CD4-positive, alpha-beta T cell treated with Interleukin-6 at 100 ng/mL for 8 hours (primary cell): ENCODE measurements around the gene LIMCH1.
A peak's percentile ranks its signal among the peaks of the same experiment; 100 is the strongest.
"Not testable (repeated sequence)": the region's sequence is repeated elsewhere in the genome, so short reads cannot be mapped to it uniquely, and the experiment has no call there.

Experiments used
- DNase-seq: peaks from one replicate; pipeline ENCODE4 v3.0.0-alpha.2; 2020; ENCODE audit warnings: mixed read lengths, low spot score

The LIMCH1 gene

GRCh38 chr4:41678951-41679350, 141.0 kb downstream of the LIMCH1 start:
- no peak for DNase-seq

- no peak for DNase-seq
Measured at GRCh38 chr4:41679991-41680390, 142.0 kb downstream of the LIMCH1 start.

- DNase-seq, result no peak
Measured at GRCh38 chr4:41681054-41681453, 143.1 kb downstream of the LIMCH1 start.

GRCh38 chr4:41683326-41683725, 145.4 kb downstream of the LIMCH1 start:
- DNase-seq, result no peak

GRCh38 chr4:41686893-41687292, 148.9 kb downstream of the LIMCH1 start:
- DNase-seq, result no peak

- DNase-seq, result no peak
Measured at GRCh38 chr4:41687971-41688370, 150.0 kb downstream of the LIMCH1 start.

GRCh38 chr4:41692717-41693345, 154.9 kb downstream of the LIMCH1 start:
- DNase-seq, result peak; percentile 3

GRCh38 chr4:41693629-41694028, 155.7 kb downstream of the LIMCH1 start:
- DNase-seq, result no peak

GRCh38 chr4:41696131-41696530, 158.2 kb downstream of the LIMCH1 start:
- DNase-seq, result no peak

GRCh38 chr4:41696763-41697162, 158.8 kb downstream of the LIMCH1 start:
- DNase-seq, result no peak

GRCh38 chr4:41701983-41702382, 164.0 kb downstream of the LIMCH1 start:
- DNase-seq, result no peak

GRCh38 chr4:41702770-41703169, 164.8 kb downstream of the LIMCH1 start:
- DNase-seq, result no peak

GRCh38 chr4:41703785-41704184, 165.8 kb downstream of the LIMCH1 start:
- DNase-seq, result no peak

- DNase-seq, result no peak
Measured at GRCh38 chr4:41709844-41710481, 172.0 kb downstream of the LIMCH1 start.

- DNase-seq, result not testable (repeated sequence)
Measured at GRCh38 chr4:41711654-41712053, 173.7 kb downstream of the LIMCH1 start.

GRCh38 chr4:41712425-41712824, 174.5 kb downstream of the LIMCH1 start:
- no peak for DNase-seq

- DNase-seq, result no peak
Measured at GRCh38 chr4:41713768-41714167, 175.8 kb downstream of the LIMCH1 start.

- no peak for DNase-seq
Measured at GRCh38 chr4:41714364-41715000, 176.5 kb downstream of the LIMCH1 start.

- DNase-seq, result no peak
Measured at GRCh38 chr4:41715155-41715554, 177.2 kb downstream of the LIMCH1 start.

GRCh38 chr4:41718907-41719306, 180.9 kb downstream of the LIMCH1 start:
- DNase-seq, result no peak

GRCh38 chr4:41719417-41719816, 181.5 kb downstream of the LIMCH1 start:
- DNase-seq, result no peak

- no peak for DNase-seq
Measured at GRCh38 chr4:41722181-41722580, 184.2 kb downstream of the LIMCH1 start.

GRCh38 chr4:41723286-41723685, 185.3 kb downstream of the LIMCH1 start:
- no peak for DNase-seq

- no peak for DNase-seq
Measured at GRCh38 chr4:41725254-41725653, 187.3 kb downstream of the LIMCH1 start.
